Activated CD8-positive, alpha-beta memory T cell treated with anti-CD3 and anti-CD28 coated beads for 24 hours (primary cell): ENCODE measurements around the gene P2RY2.

ENCODE experiments used
- DNase-seq: peaks from one replicate; pipeline ENCODE4 v3.0.0-alpha.2; 2020

Gene P2RY2

GRCh38 chr11:73229321-73229895 is 11.3 kb downstream of the P2RY2 start:
- DNase-seq, result no peak

- DNase-seq, result peak; percentile 28
Measured at GRCh38 chr11:73229896-73230875, 12.1 kb downstream of the P2RY2 start.

GRCh38 chr11:73230931-73231330 is 12.8 kb downstream of the P2RY2 start:
- peak; percentile 45 for DNase-seq

GRCh38 chr11:73232487-73232886 is 14.4 kb downstream of the P2RY2 start:
- peak; percentile 32 for DNase-seq

GRCh38 chr11:73233211-73233610 is 15.1 kb downstream of the P2RY2 start:
- no peak for DNase-seq

GRCh38 chr11:73233692-73234470 is 15.8 kb downstream of the P2RY2 start:
- no peak for DNase-seq

- no peak for DNase-seq
Measured at GRCh38 chr11:73234471-73235181, 16.5 kb downstream of the P2RY2 start.

- no peak for DNase-seq
Measured at GRCh38 chr11:73235236-73235786, 17.2 kb downstream of the P2RY2 start.

- no peak for DNase-seq
Measured at GRCh38 chr11:73236205-73236765, 18.2 kb downstream of the P2RY2 start.

GRCh38 chr11:73236854-73237253 is 18.8 kb downstream of the P2RY2 start:
- DNase-seq, result no peak

- DNase-seq, result no peak
Measured at GRCh38 chr11:73237471-73238290, 19.6 kb downstream of the P2RY2 start.

- no peak for DNase-seq
Measured at GRCh38 chr11:73239111-73239521, 21.0 kb downstream of the P2RY2 start.

GRCh38 chr11:73239571-73240189 is 21.6 kb downstream of the P2RY2 start:
- DNase-seq, result no peak

- no peak for DNase-seq
Measured at GRCh38 chr11:73240190-73240781, 22.2 kb downstream of the P2RY2 start.

GRCh38 chr11:73241300-73241699 is 23.2 kb downstream of the P2RY2 start:
- DNase-seq, result no peak

GRCh38 chr11:73242251-73243092 is 24.4 kb downstream of the P2RY2 start:
- DNase-seq, result peak; percentile 94

GRCh38 chr11:73243093-73243485 is 25.0 kb downstream of the P2RY2 start:
- DNase-seq, result no peak

GRCh38 chr11:73244589-73245240 is 26.6 kb downstream of the P2RY2 start:
- DNase-seq, result no peak

- DNase-seq, result no peak
Measured at GRCh38 chr11:73245461-73245860, 27.4 kb downstream of the P2RY2 start.
